GM12872 (cell line): ENCODE measurements around the gene NOTUM.

ENCODE experiments used
- CTCF ChIP-seq: IDR thresholded peaks from 3 replicates; pipeline ENCODE4 v1.5.1; 2011; ENCODE audit warnings: low read depth, mild to moderate bottlenecking, low read length, moderate library complexity; ENCODE audit not compliant: insufficient read depth

NOTUM gene

GRCh38 chr17:81935709-81936084 is 25.3 kb downstream of the NOTUM start:
- no peak for TF ChIP-seq CTCF

DNA sequence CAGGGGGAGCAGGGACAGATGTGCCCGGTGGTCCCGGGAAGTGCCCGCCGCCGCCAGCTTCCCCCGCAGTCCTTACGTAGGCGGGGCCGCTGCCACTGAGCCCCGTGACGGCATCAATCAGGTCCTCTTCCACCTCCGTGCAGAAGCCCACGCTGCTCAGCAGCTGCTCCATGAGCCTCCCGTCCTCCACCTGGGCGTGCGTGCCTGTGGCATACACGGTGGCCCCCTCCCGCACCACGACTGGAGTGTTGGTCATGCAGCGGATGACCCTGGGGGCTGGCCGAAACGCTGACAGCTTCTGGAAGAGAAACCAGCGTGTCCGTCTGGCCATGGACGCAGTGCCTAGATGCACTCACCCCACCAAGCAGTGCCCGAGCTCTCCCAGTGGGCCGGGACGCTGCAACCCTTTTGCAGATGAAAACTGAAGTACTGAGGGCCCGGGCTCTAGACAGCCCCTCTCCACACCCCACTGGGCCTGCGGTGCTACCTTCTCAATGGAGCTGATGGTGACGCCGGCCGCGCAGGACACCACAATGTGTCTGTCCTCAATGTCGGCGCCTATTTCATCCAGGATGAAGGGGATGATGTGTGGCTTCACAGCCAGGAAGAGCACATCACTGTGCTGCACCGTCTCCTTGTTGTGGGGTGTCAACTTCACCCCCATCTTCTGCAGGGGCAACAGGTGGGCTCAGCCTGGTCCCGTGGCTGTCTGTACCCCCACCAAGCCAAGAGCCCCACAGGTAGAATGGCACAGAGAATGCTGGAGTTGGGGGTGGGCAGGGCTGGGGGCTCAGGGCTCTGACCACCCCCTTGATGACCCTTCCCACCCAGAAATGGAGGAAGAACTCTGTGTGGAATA is 25.9 kb downstream of the NOTUM start:
- no peak for TF ChIP-seq CTCF

DNA sequence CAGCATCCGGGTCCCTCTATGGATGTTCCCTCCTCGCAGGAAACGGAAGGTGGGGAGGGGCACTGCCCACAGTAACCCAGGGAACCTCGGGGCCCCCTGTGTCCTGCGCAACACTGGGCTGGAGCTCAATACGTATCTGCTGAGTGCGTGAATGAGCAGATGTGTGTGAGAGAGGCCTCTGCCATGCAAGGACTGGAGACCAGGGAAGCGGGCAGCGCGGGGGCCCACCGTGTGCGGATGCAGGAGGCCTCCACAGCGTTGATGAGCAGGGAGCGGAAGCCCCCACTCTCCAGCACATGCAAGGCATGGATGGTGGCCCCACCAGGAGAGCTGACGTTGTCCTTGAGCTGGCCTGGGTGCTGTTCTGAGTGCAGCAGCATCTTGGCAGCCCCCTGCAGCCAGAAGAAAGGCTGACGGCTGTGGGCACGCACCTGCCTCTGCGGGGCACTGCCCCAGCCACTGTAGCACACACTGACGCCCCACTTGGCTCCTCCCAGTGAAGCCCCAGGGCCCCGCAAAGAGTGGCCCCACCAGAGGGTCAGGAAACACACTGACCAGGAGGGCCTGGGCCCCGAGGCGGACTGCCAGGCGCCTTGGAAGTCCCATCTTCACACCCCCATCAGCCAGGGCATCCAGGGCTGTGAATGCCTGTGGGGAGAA is 26.8 kb downstream of the NOTUM start:
- no peak for TF ChIP-seq CTCF

DNA sequence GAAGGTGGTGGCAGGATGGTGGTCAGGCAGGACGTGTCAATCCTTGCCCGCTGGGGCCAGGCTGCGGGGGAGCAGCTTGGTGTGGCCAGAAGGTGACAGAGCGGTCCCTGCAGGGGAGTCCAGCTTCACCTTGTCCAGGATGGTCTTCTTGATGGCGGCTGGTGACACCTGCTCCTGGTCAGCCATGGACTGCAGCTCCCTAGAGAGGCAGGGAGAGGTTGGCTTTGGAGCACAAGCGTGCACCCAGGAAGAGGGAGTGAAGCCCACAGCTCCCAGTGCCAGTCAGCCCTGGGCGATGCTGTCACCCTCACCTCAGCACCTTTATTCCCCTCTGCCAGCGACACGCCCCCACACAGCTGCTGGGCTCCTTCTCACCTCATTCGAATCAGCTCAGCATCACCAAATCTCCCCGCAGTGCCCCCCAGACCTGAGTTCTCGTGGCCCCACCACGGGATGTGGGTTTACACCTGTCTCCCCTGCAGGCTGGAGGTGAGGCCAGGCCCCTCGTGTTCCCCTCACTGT is 27.7 kb downstream of the NOTUM start:
- no peak for TF ChIP-seq CTCF

- TF ChIP-seq CTCF: no peak
Measured at GRCh38 chr17:81932333-81932983, 28.5 kb downstream of the NOTUM start.

DNA sequence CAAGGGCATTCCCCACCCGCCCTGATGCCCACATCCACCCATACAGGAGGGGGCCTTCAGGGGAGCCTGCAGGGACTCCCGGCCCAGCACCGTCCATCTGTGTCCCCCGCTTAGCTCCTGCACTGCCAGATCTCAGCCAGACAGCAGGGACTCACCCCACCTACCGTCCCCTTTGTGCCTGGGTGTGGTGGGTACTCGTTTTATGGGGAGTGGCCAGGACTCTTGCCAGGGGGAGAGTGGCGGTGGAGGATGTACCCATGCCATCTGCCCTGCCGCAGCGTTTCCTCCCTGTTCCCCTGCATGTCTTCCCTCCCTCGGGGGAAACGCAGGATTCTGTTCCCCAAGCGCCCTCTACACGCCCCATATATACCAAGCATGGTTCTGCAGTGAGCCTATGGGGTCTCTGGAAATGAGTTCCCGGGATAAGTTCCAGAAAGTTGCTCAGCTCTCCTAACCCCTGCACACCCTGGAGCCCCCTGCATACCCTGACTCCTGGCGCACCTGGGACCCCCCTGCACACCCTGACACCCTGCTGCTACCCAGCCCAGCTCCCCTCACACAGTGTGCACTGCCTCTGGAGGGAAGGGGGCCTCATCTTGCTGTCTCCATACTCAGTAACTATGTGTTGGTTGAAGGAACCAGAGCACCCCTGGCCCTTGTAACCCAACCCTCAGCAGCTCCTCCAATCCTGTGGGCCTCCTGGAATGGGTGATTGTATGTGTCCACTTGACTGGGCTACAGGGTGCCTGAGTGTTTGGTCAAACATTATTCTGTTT is 29.2 kb downstream of the NOTUM start:
- TF ChIP-seq CTCF: no peak
